SH-SY5Y (cell line): ENCODE measurements around the gene SPATA17.

Experiments
- GATA2 ChIP-seq: IDR thresholded peaks from 2 replicates; pipeline ENCODE4 v1.6.1; 2011; ENCODE audit warnings: mild to moderate bottlenecking, low read depth, low read length
- GATA3 ChIP-seq: IDR thresholded peaks from 2 replicates; pipeline ENCODE4 v1.6.1; 2011; ENCODE audit warnings: low read depth, mild to moderate bottlenecking, low read length, moderate library complexity

- no peak for TF ChIP-seq GATA3
- no peak for TF ChIP-seq GATA2
Observed at GRCh38 chr1:217899614-217900013, 268.5 kb downstream of the SPATA17 start.
